Measurements from ENCODE around the gene NAA10.

NAA10 gene

GRCh38 chrX:153903991-153904957 lies 30.6 kb downstream of the NAA10 start, which contains the start of gene AVPR2:
Gene AVPR2 (plus strand): TSS chrX:153904673. CDS start chrX:153905146, 473 bp downstream.
- peaks cover 56% of the 10 kb centered on the region for H3K9me3 Mint-ChIP-seq
- no peaks in the 10 kb centered on the region for H3K36me3 Mint-ChIP-seq (ENCODE audit: low read depth)
- no peak within 1 kb of the TSS for H3K27ac Mint-ChIP-seq
- DNase-seq, result no peak
- H3K4me1 Mint-ChIP-seq, result peaks cover 35% of the 10 kb centered on the region
- no peaks in the 10 kb centered on the region for H3K27me3 Mint-ChIP-seq (ENCODE audit: low read depth, poor library complexity)
- TF ChIP-seq CTCF (IDR thresholded peaks at IDR 0.05), result no peak
- no peak within 1 kb of the TSS for H3K4me3 Mint-ChIP-seq

- Mint-ChIP-seq H3K27me3 (ENCODE audit: low read depth, poor library complexity) (no peaks in the 10 kb centered on the region), H3K36me3 (ENCODE audit: low read depth) (peaks cover 3% of the 10 kb centered on the region), H3K4me1 (peaks cover 34% of the 10 kb centered on the region), H3K27ac (no peak overlapping the region), H3K9me3 (peaks cover 60% of the 10 kb centered on the region), H3K4me3 (no peak overlapping the region)
- DNase-seq, result no peak
- TF ChIP-seq CTCF (IDR thresholded peaks at IDR 0.05), result no peak
These were observed 31.4 kb downstream of the NAA10 start for GRCh38 chrX:153903238-153903980.

- H3K4me1 Mint-ChIP-seq, result peaks cover 34% of the 10 kb centered on the region
- H3K4me3 Mint-ChIP-seq, result no peak overlapping the region
- peaks cover 5% of the 10 kb centered on the region for H3K36me3 Mint-ChIP-seq (ENCODE audit: low read depth)
- TF ChIP-seq CTCF (IDR thresholded peaks at IDR 0.05), result no peak
- no peak for DNase-seq
- H3K9me3 Mint-ChIP-seq, result peaks cover 64% of the 10 kb centered on the region
- H3K27ac Mint-ChIP-seq, result no peak overlapping the region
- peaks cover 4% of the 10 kb centered on the region for H3K27me3 Mint-ChIP-seq (ENCODE audit: low read depth, poor library complexity)
These were observed 32.5 kb downstream of the NAA10 start for GRCh38 chrX:153902385-153902784.

GRCh38 chrX:153901753-153902140 lies 33.1 kb downstream of the NAA10 start:
- Mint-ChIP-seq H3K27me3 (ENCODE audit: low read depth, poor library complexity) (peaks cover 4% of the 10 kb centered on the region), H3K4me1 (peaks cover 34% of the 10 kb centered on the region), H3K36me3 (ENCODE audit: low read depth) (peaks cover 5% of the 10 kb centered on the region), H3K4me3 (peak overlapping the region; percentile 24), H3K27ac (no peak overlapping the region), H3K9me3 (peaks cover 66% of the 10 kb centered on the region)
- no peak for DNase-seq
- no peak for TF ChIP-seq CTCF (IDR thresholded peaks at IDR 0.05)

- H3K4me3 Mint-ChIP-seq, result peak overlapping the region; percentile 60
- no peak for TF ChIP-seq CTCF (IDR thresholded peaks at IDR 0.05)
- no peak overlapping the region for H3K27ac Mint-ChIP-seq
- peaks cover 8% of the 10 kb centered on the region for H3K27me3 Mint-ChIP-seq (ENCODE audit: low read depth, poor library complexity)
- DNase-seq, result no peak
- H3K36me3 Mint-ChIP-seq (ENCODE audit: low read depth), result peaks cover 5% of the 10 kb centered on the region
- H3K4me1 Mint-ChIP-seq, result peaks cover 34% of the 10 kb centered on the region
- H3K9me3 Mint-ChIP-seq, result peaks cover 72% of the 10 kb centered on the region
These were observed 33.7 kb downstream of the NAA10 start for GRCh38 chrX:153900831-153901752.
